Testis (tissue), 3 donors: Measurements from ENCODE around the gene ODAD3. TPM values are rescaled to one million over a fixed set of nuclear protein-coding genes. Genes with fewer than 3 reads are reported as not detected.
A peak's percentile ranks its signal among the peaks of the same experiment; 100 is the strongest.

ENCODE experiments used
- DNase-seq: peaks from one replicate; pipeline ENCODE4 v3.0.0-alpha.2; 2019
- H3K27ac ChIP-seq, 2 donors: fragments of 200-600 bp; sonication (generic); one replicate each; pipeline ENCODE4 v1.5.1; 2019
- H3K27me3 ChIP-seq: fragments of 200-600 bp; sonication (generic); one replicate; pipeline ENCODE4 v1.5.1; 2019
- H3K36me3 ChIP-seq: fragments of 200-600 bp; sonication (generic); one replicate; pipeline ENCODE4 v1.5.1; 2017; ENCODE audit warnings: low read depth; ENCODE audit errors: missing control alignments
- H3K4me1 ChIP-seq: fragments of 200-600 bp; sonication (generic); one replicate; pipeline ENCODE4 v1.5.1; 2019
- H3K4me3 ChIP-seq, 2 donors: fragments of 200-600 bp; sonication (generic); one replicate each; pipeline ENCODE4 v1.5.1; 2017 to 2019
- H3K9me3 ChIP-seq: fragments of 200-600 bp; sonication (generic); one replicate; pipeline ENCODE4 v1.5.1; 2017
- POLR2A ChIP-seq: fragments of 450-650 bp; IDR thresholded peaks from one replicate; pipeline ENCODE4 v1.6.1; 2017; ENCODE audit warnings: antibody characterized with exemption, mild to moderate bottlenecking, moderate library complexity
- WGBS, 2 donors: methylation state at CpG; one replicate each; pipeline ENCODE4 v1.1.5; 2018; 5-methylcytosine and 5-hydroxymethylcytosine counted together
- intact Hi-C: fragments of 100-400 bp; cut with DNase I; formaldehyde crosslinking; loops from one replicate; pipeline ENCODE4 v1.15.1; 2023; ENCODE audit warnings: low total_unique reads
- polyA plus RNA-seq: library from polyadenylated mRNA; stranded (reverse); fragments of 350-450 nt; fragmentation: Illumina TruSeq; extraction: RNeasy Lipid Tissue Mini Kit (QIAGEN cat#74804); gene quantifications from one replicate; pipeline ENCODE4 v1.2.3, GENCODE V29; 2014; ENCODE audit warnings: low read depth, low replicate concordance; ENCODE audit not compliant: insufficient read depth
- total RNA-seq, 2 donors: library from RNA; depleted of rRNA; stranded (reverse); fragments of >200 nt; gene quantifications; one replicate each; pipeline ENCODE4 v1.2.3, GENCODE V29; 2016
- TF ChIP-seq, protein P1 (sequence below), 3 experiments: fragments of 450-650 bp in 2 of 3; fragments of 200-600 bp in 1 of 3; sonication (generic) in 1 of 3; IDR thresholded peaks; one replicate each; pipeline ENCODE4 v1.5.1; 2016 to 2019; ENCODE audit warnings: antibody characterized with exemption in 3 of 3, mild to moderate bottlenecking in 2 of 3, moderate library complexity in 1 of 3

The ODAD3 gene
- total and polyA plus RNA-seq, 3 donors from 2014 or later, result 9.7 to 18.3 (median 14.8) TPM

DNA sequence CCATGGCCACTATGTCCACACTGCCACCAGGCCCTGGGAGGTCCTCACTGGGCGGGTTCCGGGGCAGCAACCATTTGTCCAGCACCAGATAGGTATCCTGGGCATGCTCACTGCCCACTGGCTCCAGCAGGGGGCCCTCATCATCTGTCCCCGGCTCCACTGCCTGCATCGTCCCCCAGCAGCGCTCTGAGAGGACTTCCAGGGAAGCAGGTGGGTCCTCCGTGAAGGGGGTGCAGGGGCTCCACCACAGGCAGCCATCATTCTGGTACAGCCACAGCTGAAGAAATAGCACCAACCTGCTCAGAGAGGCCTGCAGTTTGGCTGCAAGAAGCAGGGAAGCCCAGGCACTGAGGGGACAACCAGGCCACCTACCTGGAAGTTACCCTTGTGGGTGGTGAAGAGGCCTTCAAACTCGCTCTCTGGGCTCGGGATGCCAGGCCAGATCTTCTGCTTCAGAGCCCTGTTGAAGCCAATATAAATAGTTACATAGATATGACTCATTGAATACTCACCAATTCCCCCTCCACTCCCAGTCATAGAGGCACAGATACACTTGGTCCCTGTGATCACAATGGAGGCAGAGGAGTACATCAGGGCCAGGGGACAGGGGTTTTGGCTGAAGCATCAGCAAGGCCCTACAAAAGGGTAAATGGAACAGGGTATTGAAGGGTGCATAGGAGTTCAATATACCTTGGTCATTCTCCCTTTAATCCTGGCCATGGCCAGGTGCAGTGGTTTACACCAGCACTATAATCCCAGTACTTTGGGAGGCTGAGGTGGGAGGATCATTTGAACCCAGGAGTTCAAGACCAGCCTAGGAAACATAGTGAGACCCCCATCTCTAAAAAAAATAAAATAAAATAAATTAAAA lies 56.4 kb downstream of the ODAD3 start:
- Histone ChIP-seq H3K9me3 (no peaks in the 10 kb centered on the region), H3K36me3 (no peaks in the 10 kb centered on the region), H3K4me1 (peaks cover 30% of the 10 kb centered on the region), H3K4me3 (no peak overlapping the region), H3K27me3 (no peaks in the 10 kb centered on the region), H3K27ac (no peak overlapping the region)
- peak; percentile 75 for DNase-seq
- intact Hi-C loops, result loop anchor here (10.0 kb wide), 1 partner anchor 84 kb away; the partner anchor contains the start of gene TSPAN16
- TF ChIP-seq, protein P1, sequence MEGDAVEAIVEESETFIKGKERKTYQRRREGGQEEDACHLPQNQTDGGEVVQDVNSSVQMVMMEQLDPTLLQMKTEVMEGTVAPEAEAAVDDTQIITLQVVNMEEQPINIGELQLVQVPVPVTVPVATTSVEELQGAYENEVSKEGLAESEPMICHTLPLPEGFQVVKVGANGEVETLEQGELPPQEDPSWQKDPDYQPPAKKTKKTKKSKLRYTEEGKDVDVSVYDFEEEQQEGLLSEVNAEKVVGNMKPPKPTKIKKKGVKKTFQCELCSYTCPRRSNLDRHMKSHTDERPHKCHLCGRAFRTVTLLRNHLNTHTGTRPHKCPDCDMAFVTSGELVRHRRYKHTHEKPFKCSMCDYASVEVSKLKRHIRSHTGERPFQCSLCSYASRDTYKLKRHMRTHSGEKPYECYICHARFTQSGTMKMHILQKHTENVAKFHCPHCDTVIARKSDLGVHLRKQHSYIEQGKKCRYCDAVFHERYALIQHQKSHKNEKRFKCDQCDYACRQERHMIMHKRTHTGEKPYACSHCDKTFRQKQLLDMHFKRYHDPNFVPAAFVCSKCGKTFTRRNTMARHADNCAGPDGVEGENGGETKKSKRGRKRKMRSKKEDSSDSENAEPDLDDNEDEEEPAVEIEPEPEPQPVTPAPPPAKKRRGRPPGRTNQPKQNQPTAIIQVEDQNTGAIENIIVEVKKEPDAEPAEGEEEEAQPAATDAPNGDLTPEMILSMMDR (IDR thresholded peaks at IDR 0.05), result peak; percentile 43 to 56 (median 55)
- no peak for TF ChIP-seq POLR2A
- 45% methylated on average over 7 of the region's 8 CpGs; no CpG with 5 or more reads in 1 of the 2 donors for WGBS, 2 donors

DNA sequence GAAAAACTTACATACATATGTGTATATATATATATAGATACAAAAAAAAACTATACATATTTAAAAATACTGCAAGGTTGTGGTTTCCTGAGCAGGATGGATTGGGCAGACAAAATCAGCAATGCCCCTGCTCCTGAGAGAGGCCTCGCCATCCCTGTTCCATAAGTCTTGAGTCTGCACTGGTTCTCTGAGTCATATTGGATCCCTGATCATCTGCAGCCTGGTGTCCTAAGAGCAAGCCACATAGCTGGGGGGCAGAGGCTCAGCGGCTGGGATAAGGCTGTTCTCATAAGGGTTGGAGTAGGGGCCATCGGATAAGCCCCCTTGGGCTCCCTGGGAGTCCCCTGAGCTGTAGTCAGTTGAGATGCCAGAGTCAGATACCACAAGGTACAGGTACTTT lies 57.2 kb downstream of the ODAD3 start:
- Histone ChIP-seq H3K36me3 (no peaks in the 10 kb centered on the region), H3K4me3 (no peak overlapping the region), H3K4me1 (peaks cover 25% of the 10 kb centered on the region), H3K9me3 (no peaks in the 10 kb centered on the region), H3K27me3 (no peaks in the 10 kb centered on the region), H3K27ac (peak overlapping the region in 1 of 2 donors; percentile 3)
- DNase-seq, result no peak
- TF ChIP-seq, protein P1 (IDR thresholded peaks at IDR 0.05), result no peak
- no peak for TF ChIP-seq POLR2A
- WGBS, 2 donors, result 93 to 94% methylated on average over 1 to 3 of the region's 3 CpGs
- intact Hi-C loops, result loop anchor here (10.0 kb wide), 1 partner anchor 83 kb away; the partner anchor contains the start of gene TSPAN16

DNA sequence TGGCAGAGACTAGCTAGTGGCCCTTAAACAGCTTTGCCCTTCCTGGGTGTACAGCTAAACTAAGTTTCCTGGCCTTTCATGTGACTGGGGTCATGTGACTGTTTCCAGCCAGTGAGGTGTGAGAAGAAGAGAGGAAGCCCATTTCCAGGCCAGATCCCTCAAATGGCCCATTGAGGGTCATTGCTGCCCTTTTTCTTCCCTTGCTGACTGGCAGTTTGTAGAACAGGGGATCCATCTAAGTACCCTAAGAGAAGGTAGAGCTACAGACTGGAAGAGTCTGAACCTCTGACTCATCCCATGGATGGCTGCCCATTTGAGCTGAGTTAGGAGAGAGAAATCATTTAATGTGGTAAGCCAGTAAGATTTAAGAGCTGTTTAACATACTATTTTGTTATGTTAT lies 57.7 kb downstream of the ODAD3 start:
- DNase-seq, result no peak

DNA sequence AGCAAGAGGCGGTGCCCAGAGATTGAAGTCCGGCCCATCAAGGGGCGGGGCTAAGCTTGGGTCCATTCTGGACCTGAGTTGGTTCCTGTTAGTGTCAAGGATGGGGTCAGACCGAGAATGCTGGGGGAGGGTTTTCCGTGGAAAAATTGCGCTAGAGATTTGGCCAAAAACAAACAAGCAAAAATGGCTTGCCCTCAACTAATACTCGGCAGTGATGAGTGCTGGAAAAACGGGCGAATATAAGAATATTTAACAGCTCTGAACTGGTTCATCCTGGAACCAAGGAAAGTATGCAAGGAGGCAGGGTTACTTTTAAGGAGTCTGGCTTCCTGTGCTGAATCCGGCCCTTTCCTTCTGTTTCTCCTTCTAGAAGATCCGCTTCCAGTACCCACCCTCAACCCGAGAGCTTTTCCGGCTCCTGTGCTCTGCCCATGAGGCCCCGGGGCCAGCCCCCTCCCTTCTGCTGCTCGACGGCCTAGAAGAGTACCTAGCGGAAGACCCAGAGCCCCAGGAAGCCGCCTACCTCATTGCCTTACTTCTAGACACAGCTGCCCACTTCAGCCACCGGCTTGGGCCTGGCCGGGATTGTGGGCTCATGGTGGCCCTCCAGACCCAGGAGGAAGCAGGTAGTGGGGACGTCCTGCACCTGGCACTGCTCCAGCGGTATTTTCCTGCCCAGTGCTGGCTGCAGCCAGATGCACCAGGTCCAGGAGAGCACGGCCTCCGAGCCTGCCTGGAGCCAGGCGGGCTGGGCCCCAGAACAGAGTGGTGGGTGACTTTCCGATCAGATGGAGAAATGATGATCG lies 59.6 kb downstream of the ODAD3 start:
- Histone ChIP-seq H3K27me3 (no peaks in the 10 kb centered on the region), H3K27ac (peak overlapping the region; percentile 75 to 97), H3K4me1 (peaks cover 18% of the 10 kb centered on the region), H3K9me3 (no peaks in the 10 kb centered on the region), H3K36me3 (no peaks in the 10 kb centered on the region), H3K4me3 (peak overlapping the region; percentile 72 to 73)
- intact Hi-C loops, result loop anchor here (10.0 kb wide), 1 partner anchor 81 kb away; the partner anchor contains the start of gene TSPAN16
- DNase-seq, result peak; percentile 61
- 2 to 4% methylated on average over 21 to 27 of the region's 27 CpGs for WGBS, 2 donors
- TF ChIP-seq, protein P1 (IDR thresholded peaks at IDR 0.05), result peak in 1 of 3 experiments; percentile 0
- TF ChIP-seq POLR2A, result peak; percentile 82

More for the DNA sequence above, 57.7 kb downstream of the ODAD3 start:
- Histone ChIP-seq H3K9me3 (no peaks in the 10 kb centered on the region), H3K27ac (peak overlapping the region in 1 of 2 donors; percentile 3), H3K4me1 (peaks cover 25% of the 10 kb centered on the region), H3K36me3 (no peaks in the 10 kb centered on the region), H3K27me3 (no peaks in the 10 kb centered on the region), H3K4me3 (no peak overlapping the region)
- no peak for TF ChIP-seq POLR2A
- TF ChIP-seq, protein P1 (IDR thresholded peaks at IDR 0.05), result no peak
- intact Hi-C loops, result loop anchor here (10.0 kb wide), 1 partner anchor 82 kb away; the partner anchor contains the start of gene TSPAN16
